ENCODE measurements around the gene CADM1.

The CADM1 gene

GRCh38 chr11:115198321-115198741, 305.9 kb downstream of the CADM1 start:
- no peak for DNase-seq

- DNase-seq: no peak
These were observed 306.8 kb downstream of the CADM1 start for GRCh38 chr11:115197433-115197832.

- DNase-seq: no peak
These were observed 307.2 kb downstream of the CADM1 start for GRCh38 chr11:115197031-115197430.

- DNase-seq: no peak
These were observed 309.5 kb downstream of the CADM1 start for GRCh38 chr11:115194802-115195110.

- DNase-seq: no peak
These were observed 310.1 kb downstream of the CADM1 start for GRCh38 chr11:115193914-115194801.

- DNase-seq: no peak
These were observed 312.5 kb downstream of the CADM1 start for GRCh38 chr11:115191761-115192160.

- no peak for DNase-seq
These were observed 314.0 kb downstream of the CADM1 start for GRCh38 chr11:115190196-115190595.

GRCh38 chr11:115188898-115189278, 315.3 kb downstream of the CADM1 start:
- no peak for DNase-seq

GRCh38 chr11:115188188-115188897, 315.9 kb downstream of the CADM1 start:
- DNase-seq: no peak

GRCh38 chr11:115185931-115186330, 318.3 kb downstream of the CADM1 start:
- DNase-seq: no peak

GRCh38 chr11:115185507-115185906, 318.7 kb downstream of the CADM1 start:
- no peak for DNase-seq

GRCh38 chr11:115184901-115185300, 319.3 kb downstream of the CADM1 start:
- no peak for DNase-seq

- no peak for DNase-seq
These were observed 320.4 kb downstream of the CADM1 start for GRCh38 chr11:115183830-115184229.

GRCh38 chr11:115183136-115183535, 321.1 kb downstream of the CADM1 start:
- DNase-seq: no peak

GRCh38 chr11:115182282-115182955, 321.8 kb downstream of the CADM1 start:
- no peak for DNase-seq

- no peak for DNase-seq
These were observed 322.7 kb downstream of the CADM1 start for GRCh38 chr11:115181538-115181937.

- DNase-seq: no peak
These were observed 323.9 kb downstream of the CADM1 start for GRCh38 chr11:115180272-115180671.

GRCh38 chr11:115179636-115180035, 324.6 kb downstream of the CADM1 start:
- DNase-seq: no peak

- no peak for DNase-seq
These were observed 325.5 kb downstream of the CADM1 start for GRCh38 chr11:115178705-115179104.

GRCh38 chr11:115173136-115173535, 331.1 kb downstream of the CADM1 start:
- DNase-seq: no peak

- DNase-seq: peak; percentile 26 to 47
These were observed 333.9 kb downstream of the CADM1 start for GRCh38 chr11:115170133-115170815.

- DNase-seq: no peak
These were observed 335.0 kb downstream of the CADM1 start for GRCh38 chr11:115169251-115169650.

GRCh38 chr11:115168686-115169085, 335.5 kb downstream of the CADM1 start:
- no peak for DNase-seq
